Tibial nerve (tissue), 4 donors: ENCODE measurements around the gene TRIM41.

Source experiments
- CTCF ChIP-seq, 5 experiments: fragments of 200-600 bp in 3 of 5; fragments of 450-650 bp in 2 of 5; sonication (generic) in 3 of 5; IDR thresholded peaks; one replicate each; pipeline ENCODE4 v1.5.1; 2016 to 2019; ENCODE audit warnings: antibody characterized with exemption in 5 of 5, mild to moderate bottlenecking in 3 of 5, moderate library complexity in 2 of 5
- EP300 ChIP-seq, 2 donors: sonication (generic); formaldehyde crosslinking; IDR thresholded peaks; one replicate each; pipeline ENCODE4 v1.6.1; 2017; ENCODE audit warnings: antibody characterized with exemption in 2 of 2, mild to moderate bottlenecking in 1 of 2

- TF ChIP-seq EP300 (IDR thresholded peaks at IDR 0.05) (no peak), CTCF (IDR thresholded peaks at IDR 0.05) (no peak)
These were observed 14.8 kb downstream of the TRIM41 start for GRCh38 chr5:181237729-181238385.
